ENCODE results near the gene METTL2A. TPM values are rescaled to one million over a fixed set of nuclear protein-coding genes. Genes with fewer than 3 reads are reported as not detected.
"Not testable (repeated sequence)": the region's sequence is repeated elsewhere in the genome, so short reads cannot be mapped to it uniquely, and the experiment has no call there.

Gene METTL2A, protein sequence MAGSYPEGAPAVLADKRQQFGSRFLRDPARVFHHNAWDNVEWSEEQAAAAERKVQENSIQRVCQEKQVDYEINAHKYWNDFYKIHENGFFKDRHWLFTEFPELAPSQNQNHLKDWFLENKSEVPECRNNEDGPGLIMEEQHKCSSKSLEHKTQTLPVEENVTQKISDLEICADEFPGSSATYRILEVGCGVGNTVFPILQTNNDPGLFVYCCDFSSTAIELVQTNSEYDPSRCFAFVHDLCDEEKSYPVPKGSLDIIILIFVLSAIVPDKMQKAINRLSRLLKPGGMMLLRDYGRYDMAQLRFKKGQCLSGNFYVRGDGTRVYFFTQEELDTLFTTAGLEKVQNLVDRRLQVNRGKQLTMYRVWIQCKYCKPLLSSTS
- polyA plus RNA-seq (2012; rRNA removed) = 16.8 and 20.0 TPM in 2 replicates
- polyA plus RNA-seq (2012; cell fraction: cytosol; rRNA removed) = 20.3 and 22.7 TPM in 2 replicates
- polyA plus RNA-seq (2012; cell fraction: nucleus; rRNA removed) = 9.0 and 12.0 TPM in 2 replicates

DNA sequence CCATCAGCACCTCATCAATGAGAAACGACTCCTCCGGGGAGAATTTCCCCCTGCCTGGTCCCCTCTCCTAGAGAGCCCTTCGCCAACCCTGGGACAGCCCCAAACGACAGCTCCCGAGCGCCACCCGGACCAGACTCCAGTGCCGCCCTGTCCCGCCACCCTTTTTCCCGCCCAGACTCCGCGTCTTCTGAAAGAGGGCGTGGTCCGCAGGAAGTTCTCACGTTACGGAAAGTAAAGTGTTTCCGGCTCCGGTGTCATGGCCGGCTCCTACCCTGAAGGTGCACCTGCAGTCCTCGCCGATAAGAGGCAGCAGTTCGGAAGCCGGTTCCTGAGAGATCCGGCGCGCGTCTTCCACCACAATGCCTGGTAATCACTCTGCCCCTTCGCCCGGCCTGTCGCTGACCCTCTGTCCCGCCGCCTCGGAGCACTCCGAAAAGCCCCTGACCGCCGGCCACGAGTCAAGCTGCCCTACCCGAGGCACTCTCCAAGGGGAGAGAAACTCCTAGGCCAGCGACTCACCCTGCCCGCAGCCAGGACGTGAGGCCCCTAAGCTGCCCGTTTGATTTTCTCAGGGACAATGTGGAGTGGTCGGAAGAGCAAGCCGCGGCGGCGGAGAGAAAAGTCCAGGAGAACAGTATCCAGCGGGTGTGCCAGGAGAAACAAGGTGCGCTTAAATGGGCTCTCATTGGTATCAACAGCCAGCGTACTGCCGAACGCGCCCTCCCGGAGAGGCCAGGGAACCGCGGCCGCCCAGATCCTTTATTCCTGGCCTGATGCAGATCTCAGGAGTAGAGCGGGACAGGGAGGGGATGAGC, at the start of gene METTL2A:
Gene METTL2A, plus strand, starts transcription at position 251 of the 815 bp plus-strand sequence. Its CDS starts 6 bp downstream, at position 257.
- POLR2A ChIA-PET = not testable (repeated sequence)

More for the DNA sequence above, at the start of gene METTL2A:
- H2AFZ ChIP-seq (ENCODE audit: low read depth) = peak within 1 kb of the TSS; percentile 93
- H3K4me3 ChIP-seq (ENCODE audit: low read depth in 2 of 2, low read length in 1 of 2) = peak within 1 kb of the TSS; percentile 81
- H3K79me2 ChIP-seq (ENCODE audit: insufficient read depth) = peaks cover 45% of the 10 kb centered on the region
- H3K27ac ChIP-seq (ENCODE audit: low read depth in 2 of 2, low read length in 1 of 2) = peak within 1 kb of the TSS; percentile 40 to 76
- H3K27me3 ChIP-seq (ENCODE audit: insufficient read depth); H3F3A ChIP-seq (replicated peaks; ENCODE audit: insufficient read depth); H3K9me2 ChIP-seq; H3K9me3 ChIP-seq; H3K4me1 ChIP-seq (ENCODE audit: control insufficient read depth in 1 of 2, insufficient read depth in 2 of 2, low read depth in 1 of 2, low read length in 1 of 2); H4K20me1 ChIP-seq (ENCODE audit: insufficient read depth): not testable (repeated sequence)
- WGBS (ENCODE audit: low lambda C conversion rate) = under 1% methylated on average over 52 of the region's 58 CpGs
- H3K4me2 ChIP-seq = peak within 1 kb of the TSS; percentile 91
- TF ChIP-seq RCOR1 (IDR thresholded peaks at IDR 0.05; ENCODE audit: low read length) = peak; percentile 9; the same call in 1 of the 2 replicates
- TF ChIP-seq ZBTB33 (IDR thresholded peaks at IDR 0.05; ENCODE audit: borderline replicate concordance, low read depth) = 0 out of 2 replicates have a peak, but pooled peaks have one; percentile 59
- TF ChIP-seq RFX5 (IDR thresholded peaks at IDR 0.05; ENCODE audit: low read length) = peak; percentile 39; the same call in 1 of the 2 replicates
- TF ChIP-seq CTCF (IDR thresholded peaks at IDR 0.05) = peak; percentile 43
- peak; percentile 66; the same call in 1 of the 2 replicates for TF ChIP-seq REST (IDR thresholded peaks at IDR 0.05; ENCODE audit: low read depth, low read length)
- peak; percentile 93 for TF ChIP-seq MXI1 (IDR thresholded peaks at IDR 0.05; ENCODE audit: low read depth, low read length)
- peak; percentile 15; the same call in 1 of the 2 replicates for TF ChIP-seq SMC3 (IDR thresholded peaks at IDR 0.05; ENCODE audit: low read depth, low read length)
- TF ChIP-seq NRF1 (IDR thresholded peaks at IDR 0.05; ENCODE audit: low read depth, low read length) = 0 out of 2 replicates have a peak, but pooled peaks have one; percentile 8
- peak; percentile 86; the same call in 1 of the 2 replicates for TF ChIP-seq POLR2AphosphoS5 (IDR thresholded peaks at IDR 0.05; ENCODE audit: low read depth, low read length)
- TF ChIP-seq, protein P1, sequence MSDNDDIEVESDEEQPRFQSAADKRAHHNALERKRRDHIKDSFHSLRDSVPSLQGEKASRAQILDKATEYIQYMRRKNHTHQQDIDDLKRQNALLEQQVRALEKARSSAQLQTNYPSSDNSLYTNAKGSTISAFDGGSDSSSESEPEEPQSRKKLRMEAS (IDR thresholded peaks at IDR 0.05; ENCODE audit: low read depth) = peak; percentile 95
- TF ChIP-seq TAF1 (IDR thresholded peaks at IDR 0.05; ENCODE audit: borderline replicate concordance, low read depth, low read length) = peak; percentile 97
- peak; percentile 97 for TF ChIP-seq YY1 (IDR thresholded peaks at IDR 0.05; ENCODE audit: low read depth)
- TF ChIP-seq ELF1 (IDR thresholded peaks at IDR 0.05) = 0 out of 2 replicates have a peak, but pooled peaks have one; percentile 63
- 0 out of 2 replicates have a peak, but pooled peaks have one; percentile 12 for TF ChIP-seq RAD21 (IDR thresholded peaks at IDR 0.05; ENCODE audit: low read length)
- peak; percentile 98 for TF ChIP-seq GABPA (IDR thresholded peaks at IDR 0.05; ENCODE audit: low read depth)
- peak; percentile 82 for TF ChIP-seq CHD2 (IDR thresholded peaks at IDR 0.05; ENCODE audit: low read length, partially characterized antibody)
- TF ChIP-seq FOXJ3 (CRISPR knock-in tag; IDR thresholded peaks at IDR 0.05) = peak; percentile 34; the same call in 1 of the 2 replicates
- peak; percentile 94 for TF ChIP-seq SIN3A (IDR thresholded peaks at IDR 0.05; ENCODE audit: borderline replicate concordance, low read depth, low read length)
- TF ChIP-seq TCF12 (IDR thresholded peaks at IDR 0.05) = peak; percentile 43; the same call in 1 of the 2 replicates
- peak within 1 kb of the TSS; percentile 70 for H3K9ac ChIP-seq
- DNase-seq = peak; percentile 82
- H3K36me3 ChIP-seq (replicated peaks in 1 of 2; ENCODE audit: control insufficient read depth in 1 of 2, insufficient read depth in 2 of 2, low read length in 1 of 2) = peaks cover 14 to 21% of the 10 kb centered on the region in 2 experiments
- CTCF ChIA-PET = interaction anchor here (0.8 kb wide), 1 partner anchor 18 kb away, joined by 3 read pairs; no protein-coding TSS in a partner anchor

Measured in SK-N-SH (cell line).